HCT116 (cell line): ENCODE measurements around the gene KCNAB2. TPM values are rescaled to one million over a fixed set of nuclear protein-coding genes. Genes with fewer than 3 reads are reported as not detected.

ENCODE experiments used
- ATAC-seq: fragments of 200-7000 bp; cut with Tn5 transposase; 2 replicates; pipeline ENCODE4 v1.9.1; 2020; ENCODE audit warnings: mild to moderate bottlenecking, moderate library complexity
- BruUV-seq: library from RNA; stranded (reverse); fragments of 400-500 nt; replicated peaks from 2 replicates; lab custom pipeline; 2021; lab: Mats Ljungman, UMichigan
- CTCF ChIA-PET: fragments of 300-600 bp; sonication (Branson Sonifier 250); formaldehyde crosslinking; loops from one replicate; lab custom pipeline; 2021; ENCODE audit warnings: antibody characterized with exemption; lab: Charles Lee
- POLR2A ChIA-PET: fragments of 300-600, 350-600 bp; sonication (Branson Sonifier 250); formaldehyde crosslinking; loops from one replicate; lab custom pipeline; 2021; ENCODE audit warnings: antibody characterized with exemption; lab: Charles Lee
- RAD21 ChIA-PET, 2 experiments: fragments of 300-600 bp; sonication (Branson Sonifier 250); formaldehyde crosslinking; loops; one replicate each; lab custom pipeline; 2023; ENCODE audit warnings: low total read pairs in 2 of 2; ENCODE audit not compliant: uncharacterized antibody in 2 of 2, unreplicated experiment in 2 of 2, low non-redundant PET in 1 of 2; lab: Charles Lee
- DNase-seq: peaks from one replicate; pipeline ENCODE4 v3.0.0-alpha.2; 2010; ENCODE audit warnings: low read depth, low spot score
- H2AFZ ChIP-seq: fragments of 200-600 bp; shearing (Covaris generic), sonication (generic); 2 replicates; pipeline ENCODE4 v1.6.1; 2017; ENCODE audit warnings: low read depth, mixed run types, mixed read lengths, antibody characterized with exemption, low read length; ENCODE audit not compliant: poor library complexity, severe bottlenecking
- H3K27ac ChIP-seq: 2 replicates; pipeline ENCODE4 v1.5.1; 2012; ENCODE audit warnings: low read depth, low read length
- H3K27me3 ChIP-seq: fragments of 200-600 bp; sonication (generic); 2 replicates; pipeline ENCODE4 v1.6.1; 2016; ENCODE audit warnings: mixed run types, low read length, mixed read lengths; ENCODE audit not compliant: insufficient read depth
- H3K36me3 ChIP-seq, 2 experiments: fragments of 200-500 bp in 1 of 2; fragments of 200-600 bp in 1 of 2; sonication (Bioruptor generic) in 1 of 2; sonication (generic) in 1 of 2; 2 replicates each; pipeline versions ENCODE4 v1.5.1 to v1.6.1; 2014 to 2016; ENCODE audit warnings: low read length in 2 of 2, inconsistent platforms in 1 of 2, mixed read lengths in 1 of 2, mixed run types in 1 of 2; ENCODE audit not compliant: insufficient read depth in 2 of 2, control insufficient read depth in 1 of 2
- H3K4me1 ChIP-seq, 2 experiments: fragments of 200-600 bp in 1 of 2; sonication (generic) in 1 of 2; 2 replicates each; pipeline versions ENCODE4 v1.5.1 to v1.6.1; 2012 to 2017; ENCODE audit warnings: low read length in 2 of 2, inconsistent platforms in 1 of 2, mild to moderate bottlenecking in 1 of 2, mixed read lengths in 1 of 2, mixed run types in 1 of 2, moderate library complexity in 1 of 2; ENCODE audit not compliant: insufficient read depth in 2 of 2, control insufficient read depth in 1 of 2
- H3K4me2 ChIP-seq: fragments of 200-600 bp; sonication (generic); 2 replicates; pipeline ENCODE4 v1.6.1; 2017; ENCODE audit warnings: mixed run types, low read length, mixed read lengths
- H3K4me3 ChIP-seq, 2 experiments: fragments of 200-600 bp in 1 of 2; sonication (generic) in 1 of 2; replicated peaks in 1 of 2; 2 replicates each; pipeline ENCODE4 v1.5.1; 2011 to 2016; ENCODE audit warnings: low read length in 2 of 2, control low read depth in 1 of 2, low read depth in 1 of 2, mild to moderate bottlenecking in 1 of 2, mixed read lengths in 1 of 2, mixed run types in 1 of 2
- H3K79me2 ChIP-seq: fragments of 200-600 bp; sonication (generic); 2 replicates; pipeline ENCODE4 v1.6.1; 2017; ENCODE audit warnings: mild to moderate bottlenecking, mixed run types, low read length, moderate library complexity, mixed read lengths; ENCODE audit not compliant: insufficient read depth
- H3K9ac ChIP-seq: fragments of 200-600 bp; sonication (generic); 2 replicates; pipeline ENCODE4 v1.6.1; 2016; ENCODE audit warnings: low read length, mixed read lengths
- H3K9me2 ChIP-seq: fragments of 200-600 bp; sonication (generic), shearing (Covaris generic); 2 replicates; pipeline ENCODE4 v1.6.1; 2017; ENCODE audit warnings: mixed run types, mild to moderate bottlenecking, moderate library complexity; ENCODE audit not compliant: insufficient read depth
- H3K9me3 ChIP-seq, 2 experiments: fragments of 200-500 bp in 1 of 2; fragments of 200-600 bp in 1 of 2; sonication (Bioruptor generic) in 1 of 2; sonication (generic) in 1 of 2; 2 replicates each; pipeline ENCODE4 v1.6.1; 2014 to 2017; ENCODE audit warnings: low read length in 2 of 2, mixed read lengths in 2 of 2, inconsistent platforms in 1 of 2, low read depth in 1 of 2, mild to moderate bottlenecking in 1 of 2, mixed run types in 1 of 2, moderate library complexity in 1 of 2; ENCODE audit not compliant: control insufficient read depth in 1 of 2, insufficient read depth in 1 of 2
- H4K20me1 ChIP-seq: fragments of 200-600 bp; sonication (generic), shearing (Covaris generic); 2 replicates; pipeline ENCODE4 v1.6.1; 2017; ENCODE audit warnings: mixed run types, mild to moderate bottlenecking, moderate library complexity; ENCODE audit not compliant: insufficient read depth
- CBX3 ChIP-seq: IDR thresholded peaks from 2 replicates; pipeline ENCODE4 v1.6.1; 2012; ENCODE audit warnings: low read depth
- EGR1 ChIP-seq: IDR thresholded peaks from 2 replicates; pipeline ENCODE4 v1.6.1; 2012; ENCODE audit warnings: low read depth
- ELF1 ChIP-seq: IDR thresholded peaks from 2 replicates; pipeline ENCODE4 v1.6.1; 2012; ENCODE audit warnings: low read depth, borderline replicate concordance
- EZH2 ChIP-seq: fragments of 200-600 bp; sonication (generic); IDR thresholded peaks from 2 replicates; pipeline ENCODE4 v1.6.1; 2017; ENCODE audit warnings: antibody characterized with exemption, mixed run types
- EZH2phosphoT487 ChIP-seq: fragments of 200-600 bp; IDR thresholded peaks from 2 replicates; pipeline ENCODE4 v1.6.1; 2018; ENCODE audit warnings: antibody characterized with exemption, borderline replicate concordance
- FOSL1 ChIP-seq: IDR thresholded peaks from 2 replicates; pipeline ENCODE4 v1.6.1; 2012; ENCODE audit warnings: low read depth
- JUND ChIP-seq: IDR thresholded peaks from 2 replicates; pipeline ENCODE4 v1.6.1; 2012
- POLR2AphosphoS5 ChIP-seq: IDR thresholded peaks from 2 replicates; pipeline ENCODE4 v1.6.1; 2011; ENCODE audit warnings: mild to moderate bottlenecking, low read depth, low read length, moderate library complexity
- SIN3A ChIP-seq: IDR thresholded peaks from 2 replicates; pipeline ENCODE4 v1.6.1; 2012; ENCODE audit warnings: low read depth
- YY1 ChIP-seq: IDR thresholded peaks from 2 replicates; pipeline ENCODE4 v1.6.1; 2011; ENCODE audit warnings: low read length, low read depth, moderate library complexity, mild to moderate bottlenecking; ENCODE audit not compliant: insufficient replicate concordance; ENCODE audit errors: extremely low read depth
- intact Hi-C: fragments of 100-400 bp; cut with micrococcal nuclease; formaldehyde crosslinking; loops from 2 replicates; pipeline ENCODE4 v1.10.0; 2022
- total RNA-seq: library from RNA; stranded (reverse); gene quantifications from one replicate; pipeline ENCODE4 v1.2.1, GENCODE V29; 2021; ENCODE audit not compliant: unreplicated experiment
- TF ChIP-seq, protein P1 (sequence below): IDR thresholded peaks from 2 replicates; pipeline ENCODE4 v1.6.1; 2012; ENCODE audit warnings: low read depth
- TF ChIP-seq, protein P2 (sequence below): IDR thresholded peaks from 2 replicates; pipeline ENCODE4 v1.6.1; 2012

KCNAB2 gene
- total RNA-seq, 1 experiment from 2014 or later, result 18.1 TPM

DNA sequence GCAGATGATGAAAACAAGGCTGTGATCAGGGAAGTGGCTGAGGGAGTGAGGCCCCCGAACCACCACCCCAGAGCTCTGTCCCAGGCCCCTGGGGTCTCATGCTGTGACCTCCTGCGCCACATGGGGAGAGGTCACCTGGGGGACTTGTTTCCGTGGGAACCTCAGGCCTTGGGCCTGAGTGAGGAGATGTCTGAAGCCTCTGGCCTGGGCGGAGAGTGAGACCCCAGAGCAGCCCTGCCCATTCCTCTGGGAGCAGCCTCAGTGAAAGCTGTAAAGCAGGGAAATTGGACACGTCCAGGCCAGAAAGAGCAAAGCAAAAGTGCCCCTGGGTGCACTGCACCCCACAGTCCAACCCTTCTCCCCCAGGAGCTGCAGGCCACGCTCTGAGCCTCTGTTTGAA, 37.0 kb upstream of the KCNAB2 start:
- no peak overlapping the region for H3K27ac ChIP-seq
- no peaks in the 10 kb centered on the region for H3K79me2 ChIP-seq
- H3K4me3 ChIP-seq, result no peak overlapping the region
- H3K9me2 ChIP-seq, result no peaks in the 10 kb centered on the region
- H3K4me2 ChIP-seq, result no peak overlapping the region
- no peaks in the 10 kb centered on the region for H3K4me1 ChIP-seq
- RAD21 ChIA-PET, result no interaction called here
- TF ChIP-seq, protein P1, sequence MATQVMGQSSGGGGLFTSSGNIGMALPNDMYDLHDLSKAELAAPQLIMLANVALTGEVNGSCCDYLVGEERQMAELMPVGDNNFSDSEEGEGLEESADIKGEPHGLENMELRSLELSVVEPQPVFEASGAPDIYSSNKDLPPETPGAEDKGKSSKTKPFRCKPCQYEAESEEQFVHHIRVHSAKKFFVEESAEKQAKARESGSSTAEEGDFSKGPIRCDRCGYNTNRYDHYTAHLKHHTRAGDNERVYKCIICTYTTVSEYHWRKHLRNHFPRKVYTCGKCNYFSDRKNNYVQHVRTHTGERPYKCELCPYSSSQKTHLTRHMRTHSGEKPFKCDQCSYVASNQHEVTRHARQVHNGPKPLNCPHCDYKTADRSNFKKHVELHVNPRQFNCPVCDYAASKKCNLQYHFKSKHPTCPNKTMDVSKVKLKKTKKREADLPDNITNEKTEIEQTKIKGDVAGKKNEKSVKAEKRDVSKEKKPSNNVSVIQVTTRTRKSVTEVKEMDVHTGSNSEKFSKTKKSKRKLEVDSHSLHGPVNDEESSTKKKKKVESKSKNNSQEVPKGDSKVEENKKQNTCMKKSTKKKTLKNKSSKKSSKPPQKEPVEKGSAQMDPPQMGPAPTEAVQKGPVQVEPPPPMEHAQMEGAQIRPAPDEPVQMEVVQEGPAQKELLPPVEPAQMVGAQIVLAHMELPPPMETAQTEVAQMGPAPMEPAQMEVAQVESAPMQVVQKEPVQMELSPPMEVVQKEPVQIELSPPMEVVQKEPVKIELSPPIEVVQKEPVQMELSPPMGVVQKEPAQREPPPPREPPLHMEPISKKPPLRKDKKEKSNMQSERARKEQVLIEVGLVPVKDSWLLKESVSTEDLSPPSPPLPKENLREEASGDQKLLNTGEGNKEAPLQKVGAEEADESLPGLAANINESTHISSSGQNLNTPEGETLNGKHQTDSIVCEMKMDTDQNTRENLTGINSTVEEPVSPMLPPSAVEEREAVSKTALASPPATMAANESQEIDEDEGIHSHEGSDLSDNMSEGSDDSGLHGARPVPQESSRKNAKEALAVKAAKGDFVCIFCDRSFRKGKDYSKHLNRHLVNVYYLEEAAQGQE, result no peak
- no peaks in the 10 kb centered on the region for H3K9me3 ChIP-seq
- no TSS peak for BruUV-seq
- no peak overlapping the region for H3K9ac ChIP-seq
- no peaks in the 10 kb centered on the region for H3K36me3 ChIP-seq
- no peak overlapping the region for H2AFZ ChIP-seq
- H4K20me1 ChIP-seq, result no peaks in the 10 kb centered on the region
- no peak for ATAC-seq
- intact Hi-C loops, result no loop called here
- CTCF ChIA-PET, result no interaction called here
- POLR2A ChIA-PET, result no interaction called here
- no peak for DNase-seq
- no peaks in the 10 kb centered on the region for H3K27me3 ChIP-seq

DNA sequence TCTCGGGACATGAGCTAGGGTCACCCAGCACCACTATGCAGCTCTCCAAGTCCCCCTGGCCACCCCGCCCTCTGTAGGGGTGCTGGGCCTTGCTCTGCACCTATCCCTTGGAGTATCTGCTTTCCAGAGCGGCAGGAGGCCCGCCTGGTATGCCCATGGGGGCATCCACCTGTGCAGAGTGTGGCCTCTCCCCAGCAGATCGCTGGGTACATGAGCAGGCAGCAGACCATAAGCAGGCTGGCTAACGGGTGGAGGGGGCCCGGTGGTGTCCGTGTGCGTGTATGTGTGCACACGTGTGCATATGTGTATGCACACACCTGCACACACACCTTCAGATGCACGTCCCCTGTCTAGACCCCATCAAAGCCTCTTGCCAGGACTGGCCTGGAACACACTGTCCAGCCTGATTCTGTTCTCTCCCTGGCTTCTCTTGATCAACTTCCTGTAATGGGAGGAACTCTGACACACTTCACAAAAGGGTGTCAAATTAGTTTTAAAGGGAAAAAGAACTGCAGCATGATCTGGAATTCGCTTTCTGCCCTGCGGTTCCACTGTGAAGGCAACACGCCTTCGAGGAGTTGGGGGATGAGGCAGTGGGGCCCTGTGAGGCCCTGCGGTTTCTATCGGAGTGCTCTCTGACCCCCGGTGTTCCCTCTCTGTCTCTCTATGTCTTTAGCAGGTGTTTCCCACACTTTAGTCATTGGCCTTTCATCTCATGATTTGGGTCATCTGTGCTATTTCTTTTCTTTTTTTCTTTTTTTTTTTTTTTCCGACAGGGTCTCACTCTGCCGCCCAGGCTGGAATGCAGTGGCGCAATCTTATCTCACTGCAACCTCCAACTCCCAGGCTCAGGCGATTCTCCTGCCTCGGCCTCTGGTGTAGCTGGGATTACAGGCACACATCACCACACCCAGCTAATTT, 36.3 kb upstream of the KCNAB2 start:
- CTCF ChIA-PET, result no interaction called here
- TF ChIP-seq ELF1, result no peak
- no peak for TF ChIP-seq SIN3A
- TF ChIP-seq, protein P2, sequence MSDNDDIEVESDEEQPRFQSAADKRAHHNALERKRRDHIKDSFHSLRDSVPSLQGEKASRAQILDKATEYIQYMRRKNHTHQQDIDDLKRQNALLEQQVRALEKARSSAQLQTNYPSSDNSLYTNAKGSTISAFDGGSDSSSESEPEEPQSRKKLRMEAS, result no peak
- no peak for TF ChIP-seq CBX3
- no peak for TF ChIP-seq EZH2
- no peak for TF ChIP-seq POLR2AphosphoS5
- TF ChIP-seq EGR1, result no peak
- TF ChIP-seq, protein P1, result no peak
- TF ChIP-seq YY1, result no peak
- TF ChIP-seq FOSL1, result no peak
- TF ChIP-seq JUND, result no peak
- TF ChIP-seq EZH2phosphoT487, result no peak

More for the DNA sequence above, 36.3 kb upstream of the KCNAB2 start:
- no peak overlapping the region for H3K4me2 ChIP-seq
- DNase-seq (no peak), ATAC-seq (no peak)
- BruUV-seq, result no TSS peak
- H3K79me2 ChIP-seq, result no peaks in the 10 kb centered on the region
- H3K4me1 ChIP-seq, result no peaks in the 10 kb centered on the region
- no peaks in the 10 kb centered on the region for H3K9me2 ChIP-seq
- no peaks in the 10 kb centered on the region for H4K20me1 ChIP-seq
- H3K9me3 ChIP-seq, result no peaks in the 10 kb centered on the region
- H2AFZ ChIP-seq, result no peak overlapping the region
- ChIA-PET RAD21 (interaction anchor here in 1 of 2 experiments (0.7 kb wide), 1 partner anchor 710 kb away, joined by 3 read pairs; no protein-coding TSS in a partner anchor), POLR2A (no interaction called here)
- H3K27ac ChIP-seq, result no peak overlapping the region
- no peaks in the 10 kb centered on the region for H3K36me3 ChIP-seq
- H3K27me3 ChIP-seq, result no peaks in the 10 kb centered on the region
- no peak overlapping the region for H3K4me3 ChIP-seq
- H3K9ac ChIP-seq, result no peak overlapping the region
- intact Hi-C loops, result no loop called here
